Stimulated activated CD8-positive, alpha-beta memory T cell treated with anti-CD3 and anti-CD28 coated beads, Interleukin-4, amount 100 ng/mL, for 24 hours (primary cell): ENCODE measurements around the gene LDB3.

Experiments used
- DNase-seq: peaks from one replicate; pipeline ENCODE4 v3.0.0-alpha.2; 2020; ENCODE audit warnings: low read depth

The LDB3 gene

DNA sequence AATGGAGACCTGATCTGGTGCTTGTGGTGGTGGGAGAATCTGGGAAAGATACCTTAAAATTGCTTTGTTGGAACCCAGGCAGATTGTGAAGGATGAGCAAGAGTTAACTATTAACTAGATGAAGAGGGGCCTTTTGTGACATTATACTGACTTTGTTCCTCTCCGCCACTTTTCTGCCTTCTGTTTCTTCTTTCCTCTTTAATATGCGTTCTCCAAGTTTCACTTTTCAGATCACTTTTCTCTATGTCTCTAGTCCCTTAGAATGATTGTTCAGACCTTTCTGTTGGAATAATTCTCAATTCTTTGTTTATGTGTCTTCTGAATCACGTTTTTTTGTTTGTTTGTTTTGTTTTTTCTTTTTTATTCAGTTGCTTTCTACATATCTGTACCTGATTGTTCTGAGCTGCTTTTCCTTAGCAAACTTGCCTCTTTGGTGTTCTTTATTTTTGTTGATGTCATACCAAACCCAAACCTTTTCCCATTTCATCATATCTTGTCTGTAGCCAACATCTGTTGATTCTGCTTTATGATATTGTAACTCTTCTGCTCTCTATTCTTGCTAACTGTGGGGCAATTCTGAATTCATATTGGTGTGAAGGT lies 90.9 kb downstream of the LDB3 start:
- no peak for DNase-seq

- no peak for DNase-seq
Observed at GRCh38 chr10:86763404-86763803, 95.1 kb downstream of the LDB3 start.

GRCh38 chr10:86765548-86765947 lies 97.2 kb downstream of the LDB3 start:
- no peak for DNase-seq

DNA sequence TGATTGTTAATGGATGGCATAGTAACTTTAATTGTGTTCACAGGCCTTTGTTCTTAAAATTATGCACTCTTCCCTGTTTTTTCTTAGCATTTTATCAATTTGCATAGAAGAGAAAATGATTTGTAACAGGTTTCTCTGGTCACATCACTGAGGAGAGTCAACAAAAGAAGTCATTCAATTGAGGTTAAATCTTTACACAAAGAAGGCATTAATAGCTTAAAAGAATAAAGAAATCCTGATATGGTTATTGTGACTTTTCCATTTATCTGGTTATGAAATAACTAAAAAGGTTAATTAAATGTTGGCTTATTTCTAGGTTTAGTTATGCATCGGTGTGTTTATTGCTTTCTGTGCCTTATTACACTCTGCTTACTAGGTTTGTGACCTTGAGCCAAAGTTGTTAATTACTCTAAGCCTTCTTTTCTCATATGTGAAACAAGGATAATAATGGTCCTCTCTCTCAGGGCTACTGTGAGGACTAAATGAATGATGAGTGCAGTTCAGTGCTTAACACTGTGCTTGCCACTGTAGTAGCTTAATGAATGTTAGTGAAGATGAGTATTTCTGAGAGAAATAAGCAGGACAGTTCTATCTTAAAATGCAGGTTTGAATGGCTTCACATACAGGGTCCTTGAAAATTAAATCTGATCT lies 100.2 kb downstream of the LDB3 start:
- no peak for DNase-seq

- DNase-seq, result no peak
Observed at GRCh38 chr10:86769991-86770390, 101.7 kb downstream of the LDB3 start.

GRCh38 chr10:86770412-86770960 lies 102.2 kb downstream of the LDB3 start:
- DNase-seq, result no peak

GRCh38 chr10:86773498-86773897 lies 105.2 kb downstream of the LDB3 start:
- no peak for DNase-seq

DNA sequence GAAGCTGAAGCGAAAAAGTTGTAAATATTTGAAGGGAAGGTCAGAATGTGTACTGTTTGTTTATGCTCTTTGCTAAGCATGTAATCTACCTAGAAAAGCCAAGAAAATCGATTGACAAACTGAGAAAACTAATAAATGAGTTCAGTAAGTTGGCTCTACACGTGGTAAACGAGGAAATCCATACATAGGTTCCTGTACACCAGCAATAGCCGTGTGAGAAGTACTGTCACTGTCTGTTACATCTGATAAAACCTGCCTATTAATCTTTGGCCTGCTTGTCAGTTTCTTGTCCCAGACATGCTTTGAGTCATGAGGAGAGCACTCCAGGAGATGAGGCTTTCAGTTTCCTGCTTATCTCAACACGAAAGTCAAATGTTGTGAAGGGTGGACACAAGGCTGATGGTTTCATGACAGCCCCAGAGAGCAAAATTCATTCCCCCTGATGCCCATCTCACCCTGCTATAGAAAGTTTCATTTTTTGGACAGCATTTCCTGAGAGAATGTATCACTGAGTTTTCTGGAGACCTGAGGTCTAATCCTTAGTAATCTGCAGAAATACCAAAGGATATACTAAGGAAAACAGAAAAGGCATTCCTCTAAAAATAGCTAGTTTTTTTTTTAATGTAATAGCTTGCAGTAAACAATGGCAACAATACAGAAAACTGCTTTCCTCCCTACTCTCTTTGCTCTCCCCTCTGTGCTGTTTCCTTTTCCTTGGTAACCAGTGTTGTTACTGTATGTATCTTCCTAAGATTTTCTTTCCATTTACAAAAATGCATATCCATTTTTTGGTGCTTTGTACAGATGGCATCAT lies 107.0 kb downstream of the LDB3 start:
- DNase-seq, result no peak

DNA sequence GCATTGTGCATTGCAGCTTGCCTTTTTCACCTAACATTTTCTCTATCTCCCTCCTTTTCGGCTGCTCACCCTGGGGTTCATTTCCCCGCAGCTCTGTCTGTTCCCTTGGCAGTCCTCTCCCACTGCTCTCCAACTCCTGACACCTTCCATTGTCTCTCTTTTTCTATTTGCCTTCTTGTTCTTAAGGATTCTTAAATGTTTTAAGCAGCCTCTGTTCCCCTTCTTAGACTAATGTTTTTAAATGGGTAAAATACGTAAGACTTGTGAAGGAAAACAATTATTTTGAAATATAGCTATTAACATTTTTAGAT lies 107.5 kb downstream of the LDB3 start:
- DNase-seq, result no peak

DNA sequence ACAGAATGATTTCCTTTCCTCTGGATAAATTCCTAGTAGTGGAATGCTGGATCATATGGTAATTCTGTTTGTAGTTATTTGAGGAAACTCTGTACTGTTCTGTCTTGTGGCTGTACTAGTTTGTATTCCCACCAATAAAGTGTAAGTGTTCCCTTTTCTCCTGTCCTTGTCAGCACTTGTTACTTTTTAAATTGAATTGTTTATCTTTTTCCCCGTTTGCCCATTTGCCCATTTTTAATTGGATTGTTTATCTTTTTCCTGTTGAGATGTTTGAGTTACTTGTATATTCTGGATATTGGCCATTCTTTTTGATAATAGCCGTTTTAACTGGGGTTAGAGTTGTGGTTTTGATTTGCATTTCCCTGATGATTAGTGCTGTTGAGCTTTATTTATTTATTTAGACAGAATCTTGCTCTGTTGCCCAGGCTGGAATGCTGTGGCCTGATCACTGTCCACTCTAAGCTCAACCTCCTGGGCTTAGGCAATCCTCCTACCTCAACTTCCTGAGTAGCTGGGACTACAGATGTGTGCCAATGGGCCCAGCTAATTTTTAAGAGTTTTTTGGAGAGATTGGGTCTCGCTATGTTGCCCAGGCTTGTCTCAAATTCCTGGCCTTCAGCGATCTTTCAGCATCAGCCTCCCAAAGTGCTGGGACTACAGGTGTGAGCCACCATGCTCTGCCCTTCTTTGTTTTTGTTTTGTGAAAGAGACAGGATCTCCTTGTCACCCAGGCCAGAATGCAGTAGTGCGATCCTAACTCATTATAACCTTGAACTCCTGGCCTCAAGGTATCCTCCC lies 111.1 kb downstream of the LDB3 start:
- DNase-seq, result no peak

DNA sequence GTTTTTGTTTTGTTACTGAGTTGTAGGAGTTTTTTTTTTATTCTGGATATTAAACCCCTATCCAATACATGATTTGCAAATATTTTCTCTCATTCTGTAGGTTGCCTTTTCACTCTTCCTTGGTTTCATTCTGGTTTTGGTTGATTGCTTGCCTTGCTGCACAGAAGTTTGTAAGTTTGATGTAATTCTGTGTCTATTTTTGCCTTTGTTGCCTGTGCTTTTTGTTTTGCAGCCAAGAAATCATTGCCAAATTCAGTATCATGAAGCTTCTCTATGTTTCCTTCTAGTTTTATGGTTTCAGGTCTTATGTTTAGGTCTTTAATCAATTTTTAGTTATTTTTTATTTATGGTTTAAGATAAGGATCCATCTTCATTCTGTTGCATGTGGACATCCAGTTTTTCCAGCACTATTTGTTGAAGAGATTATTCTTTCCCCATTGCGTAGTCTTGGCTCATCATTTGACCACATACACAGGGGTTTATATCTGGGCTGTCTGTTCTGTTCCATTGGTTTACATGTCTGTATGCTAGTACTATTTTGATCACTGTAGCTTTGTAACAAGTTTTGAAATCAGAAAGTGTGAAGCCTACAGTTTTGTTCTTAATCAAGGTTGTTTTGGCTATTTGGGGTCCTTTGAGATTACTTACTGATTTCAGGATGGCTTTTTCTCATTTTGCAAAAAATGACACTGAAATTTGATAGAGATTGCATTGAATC lies 114.5 kb downstream of the LDB3 start:
- DNase-seq, result no peak

DNA sequence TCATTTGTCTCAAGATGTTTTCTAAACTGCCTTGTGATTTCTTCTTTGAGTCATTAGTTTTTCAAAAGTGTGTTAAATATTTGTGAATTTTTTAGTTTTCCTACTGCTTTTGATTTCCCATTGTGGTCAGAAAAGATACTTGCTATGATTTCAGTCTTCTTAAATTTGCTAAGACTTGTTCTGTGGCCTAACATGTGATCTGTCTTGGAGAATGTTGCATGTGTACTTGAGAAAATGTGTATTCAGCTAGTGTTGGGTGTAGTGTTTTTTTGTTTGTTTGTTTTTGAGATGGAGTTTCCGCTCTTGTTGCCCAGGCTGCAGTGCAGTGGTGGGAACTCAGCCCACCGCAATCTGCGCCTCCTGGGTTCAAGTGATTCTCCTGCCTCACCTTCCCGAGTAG lies 116.7 kb downstream of the LDB3 start:
- no peak for DNase-seq
